ENCODE results near the gene MALRD1. TPM values are rescaled to one million over a fixed set of nuclear protein-coding genes. Genes with fewer than 3 reads are reported as not detected.
"Not testable (repeated sequence)": the region's sequence is repeated elsewhere in the genome, so short reads cannot be mapped to it uniquely, and the experiment has no call there.

Gene MALRD1
- total and polyA plus RNA-seq, 4 donors = 0.17 to 17.9 (median 4.1) TPM

- Histone ChIP-seq H3K9me3 (ENCODE audit: control insufficient read depth in 4 of 4, insufficient read depth in 3 of 4, low read length in 3 of 4) (no peaks in the 10 kb centered on the region), H3K4me3 (no peak overlapping the region), H3K27ac (ENCODE audit: low read depth in 1 of 2, low read length in 1 of 2) (no peak overlapping the region), H3K4me1 (ENCODE audit: control insufficient read depth in 5 of 5, insufficient read depth in 5 of 5, low read length in 5 of 5) (peaks cover 0 to 5% (median 0%) of the 10 kb centered on the region in 5 donors), H3K27me3 (ENCODE audit: control insufficient read depth in 3 of 3, insufficient read depth in 3 of 3, low read length in 2 of 3) (no peaks in the 10 kb centered on the region), H3K9ac (ENCODE audit: insufficient read depth in 1 of 2, low read length in 2 of 2) (no peak overlapping the region), H3K36me3 (ENCODE audit: control insufficient read depth in 4 of 4, insufficient read depth in 4 of 4, low read length in 4 of 4) (no peaks in the 10 kb centered on the region)
- TF ChIP-seq, protein P1, sequence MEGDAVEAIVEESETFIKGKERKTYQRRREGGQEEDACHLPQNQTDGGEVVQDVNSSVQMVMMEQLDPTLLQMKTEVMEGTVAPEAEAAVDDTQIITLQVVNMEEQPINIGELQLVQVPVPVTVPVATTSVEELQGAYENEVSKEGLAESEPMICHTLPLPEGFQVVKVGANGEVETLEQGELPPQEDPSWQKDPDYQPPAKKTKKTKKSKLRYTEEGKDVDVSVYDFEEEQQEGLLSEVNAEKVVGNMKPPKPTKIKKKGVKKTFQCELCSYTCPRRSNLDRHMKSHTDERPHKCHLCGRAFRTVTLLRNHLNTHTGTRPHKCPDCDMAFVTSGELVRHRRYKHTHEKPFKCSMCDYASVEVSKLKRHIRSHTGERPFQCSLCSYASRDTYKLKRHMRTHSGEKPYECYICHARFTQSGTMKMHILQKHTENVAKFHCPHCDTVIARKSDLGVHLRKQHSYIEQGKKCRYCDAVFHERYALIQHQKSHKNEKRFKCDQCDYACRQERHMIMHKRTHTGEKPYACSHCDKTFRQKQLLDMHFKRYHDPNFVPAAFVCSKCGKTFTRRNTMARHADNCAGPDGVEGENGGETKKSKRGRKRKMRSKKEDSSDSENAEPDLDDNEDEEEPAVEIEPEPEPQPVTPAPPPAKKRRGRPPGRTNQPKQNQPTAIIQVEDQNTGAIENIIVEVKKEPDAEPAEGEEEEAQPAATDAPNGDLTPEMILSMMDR (IDR thresholded peaks at IDR 0.05; ENCODE audit: control extremely low read depth, extremely low read depth) = no peak
- 77 to 78% methylated on average over 1 of the region's 1 CpG for WGBS, 2 donors
- ATAC-seq (ENCODE audit: insufficient read depth, low FRiP score) (no peak), DNase-seq (peak in 2 of 3 donors; percentile 53 to 74)
These were observed 450.7 kb downstream of the MALRD1 start for GRCh38 chr10:19499291-19499770.

DNA sequence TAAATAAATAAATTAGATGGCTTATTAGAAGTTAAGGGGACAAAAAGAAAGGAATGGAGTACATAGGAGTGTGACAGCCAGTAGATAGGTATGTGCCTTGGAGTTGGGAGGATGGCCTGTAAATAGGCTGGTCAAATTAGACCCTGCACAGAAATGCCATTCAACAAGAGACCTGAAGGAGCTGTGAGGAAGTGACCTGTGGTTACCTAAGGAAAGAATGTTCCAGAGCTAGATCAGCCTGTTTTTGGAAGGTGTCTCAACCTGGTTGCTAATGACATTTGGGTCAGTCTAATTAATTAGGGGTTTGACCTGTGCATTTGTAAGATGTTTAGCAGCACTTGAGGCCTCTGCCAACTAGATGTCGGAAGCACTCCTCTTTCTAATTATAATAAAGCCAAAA lies 452.4 kb downstream of the MALRD1 start:
- Histone ChIP-seq H3K9ac (ENCODE audit: insufficient read depth in 1 of 2, low read length in 2 of 2) (no peak overlapping the region), H3K9me3 (ENCODE audit: control insufficient read depth in 4 of 4, insufficient read depth in 3 of 4, low read length in 3 of 4) (no peaks in the 10 kb centered on the region), H3K4me3 (no peak overlapping the region), H3K27me3 (ENCODE audit: control insufficient read depth in 3 of 3, insufficient read depth in 3 of 3, low read length in 2 of 3) (no peaks in the 10 kb centered on the region), H3K27ac (ENCODE audit: low read depth in 1 of 2, low read length in 1 of 2) (no peak overlapping the region), H3K36me3 (ENCODE audit: control insufficient read depth in 4 of 4, insufficient read depth in 4 of 4, low read length in 4 of 4) (no peaks in the 10 kb centered on the region), H3K4me1 (ENCODE audit: control insufficient read depth in 5 of 5, insufficient read depth in 5 of 5, low read length in 5 of 5) (peaks cover 0 to 5% (median 0%) of the 10 kb centered on the region in 5 donors)
- ATAC-seq (ENCODE audit: insufficient read depth, low FRiP score) (no peak), DNase-seq (no peak)
- 71 to 74% methylated on average over 1 of the region's 1 CpG for WGBS, 2 donors
- TF ChIP-seq, protein P1 (IDR thresholded peaks at IDR 0.05; ENCODE audit: control extremely low read depth, extremely low read depth) = no peak

DNA sequence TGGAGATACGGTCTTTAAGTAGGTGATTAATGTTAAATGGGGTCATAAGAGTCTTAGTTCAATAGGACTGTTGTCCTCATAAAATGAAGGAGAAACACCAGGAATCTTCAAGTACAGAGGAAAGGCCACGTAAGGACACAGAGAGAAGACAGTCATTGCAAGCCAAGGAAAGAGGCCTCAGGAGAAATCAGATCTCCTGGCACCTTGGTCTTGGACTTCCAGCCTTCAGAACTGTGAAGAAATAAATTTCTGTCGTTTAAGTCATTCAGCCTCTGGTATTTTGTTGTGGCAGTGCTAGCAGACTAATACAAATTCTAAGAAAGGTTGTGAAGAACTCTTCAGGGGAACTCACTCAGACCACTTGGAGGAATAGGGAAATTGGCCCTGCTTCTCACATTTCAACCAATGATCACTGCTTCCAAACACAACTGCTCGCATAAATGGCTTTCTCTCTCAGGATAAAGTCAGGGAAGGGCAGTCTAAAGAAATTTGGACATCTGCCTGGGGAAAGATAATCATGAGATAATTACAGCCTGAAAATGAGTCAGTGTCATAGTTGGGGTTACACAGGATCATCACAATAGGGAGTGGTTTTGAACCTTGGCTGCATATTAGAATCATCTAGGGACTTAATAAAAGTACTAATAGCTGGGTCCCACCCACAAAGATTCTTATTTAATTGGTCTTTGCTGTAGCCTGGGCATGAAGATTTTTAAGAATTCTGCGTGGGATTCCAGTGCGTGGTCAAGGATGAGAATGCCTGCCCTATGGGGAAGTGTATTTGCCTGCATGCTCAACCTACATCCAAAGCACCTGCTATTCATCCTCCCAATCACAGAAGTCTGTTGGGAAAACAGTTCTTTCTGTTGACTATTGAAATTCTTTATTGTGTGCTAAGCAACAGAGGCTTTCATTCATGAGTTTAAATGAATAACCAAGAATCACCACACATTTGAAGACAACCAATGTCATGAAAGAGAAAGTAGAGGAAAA lies 457.0 kb downstream of the MALRD1 start:
- H3K9ac ChIP-seq (ENCODE audit: insufficient read depth in 1 of 2, low read length in 2 of 2) = no peak overlapping the region

DNA sequence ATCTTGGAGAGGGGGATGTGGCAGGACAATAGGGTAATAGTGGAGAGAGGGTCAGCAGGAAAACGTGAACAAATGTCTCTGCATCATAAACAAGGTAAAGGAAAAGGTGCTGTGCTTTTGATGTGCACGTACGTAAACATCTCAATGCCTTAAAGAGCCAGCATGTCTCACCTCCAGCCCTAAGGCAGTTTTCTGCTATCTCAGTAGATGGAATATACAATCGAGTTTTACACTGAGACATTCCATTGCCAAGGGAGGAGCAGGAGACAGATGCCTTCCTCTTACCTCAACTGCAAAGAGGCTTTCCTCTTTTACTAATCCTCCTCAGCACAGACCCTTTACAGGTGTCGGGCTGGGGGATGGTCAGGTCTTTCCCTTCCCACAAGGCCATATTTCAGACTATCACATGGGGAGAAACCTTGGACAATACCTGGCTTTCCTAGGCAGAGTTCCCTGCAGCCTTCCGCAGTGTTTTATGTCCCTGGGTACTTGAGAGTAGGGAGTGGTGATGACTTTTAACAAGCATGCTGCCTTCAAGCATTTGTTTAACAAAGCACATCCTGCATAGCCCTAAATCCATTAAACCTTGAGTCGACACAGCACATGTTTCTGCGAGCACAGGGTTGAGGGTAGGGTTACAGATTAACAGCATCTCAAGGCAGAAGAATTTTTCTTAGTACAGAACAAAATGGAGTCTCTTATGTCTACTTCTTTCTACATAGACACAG lies 461.6 kb downstream of the MALRD1 start:
- H3K9me3 ChIP-seq (ENCODE audit: control insufficient read depth in 4 of 4, insufficient read depth in 3 of 4, low read length in 3 of 4); H3K4me3 ChIP-seq; H3K27ac ChIP-seq (ENCODE audit: low read depth in 1 of 2, low read length in 1 of 2); H3K4me1 ChIP-seq (ENCODE audit: control insufficient read depth in 5 of 5, insufficient read depth in 5 of 5, low read length in 5 of 5); H3K9ac ChIP-seq (ENCODE audit: insufficient read depth in 1 of 2, low read length in 2 of 2); H3K36me3 ChIP-seq (ENCODE audit: control insufficient read depth in 4 of 4, insufficient read depth in 4 of 4, low read length in 4 of 4); H3K27me3 ChIP-seq (ENCODE audit: control insufficient read depth in 3 of 3, insufficient read depth in 3 of 3, low read length in 2 of 3); DNase-seq; ATAC-seq (ENCODE audit: insufficient read depth, low FRiP score): not testable (repeated sequence)
- 59 to 72% methylated on average over 8 of the region's 8 CpGs for WGBS, 2 donors

More for the DNA sequence above, 457.0 kb downstream of the MALRD1 start:
- no peaks in the 10 kb centered on the region for H3K9me3 ChIP-seq (ENCODE audit: control insufficient read depth in 4 of 4, insufficient read depth in 3 of 4, low read length in 3 of 4)
- ATAC-seq (ENCODE audit: insufficient read depth, low FRiP score) = no peak
- 82 to 95% methylated on average over 6 of the region's 6 CpGs for WGBS, 2 donors
- TF ChIP-seq, protein P1 (IDR thresholded peaks at IDR 0.05; ENCODE audit: control extremely low read depth, extremely low read depth) = no peak
- H3K4me3 ChIP-seq = no peak overlapping the region
- no peaks in the 10 kb centered on the region for H3K4me1 ChIP-seq (ENCODE audit: control insufficient read depth in 5 of 5, insufficient read depth in 5 of 5, low read length in 5 of 5)
- no peaks in the 10 kb centered on the region for H3K27me3 ChIP-seq (ENCODE audit: control insufficient read depth in 3 of 3, insufficient read depth in 3 of 3, low read length in 2 of 3)
- no peaks in the 10 kb centered on the region for H3K36me3 ChIP-seq (ENCODE audit: control insufficient read depth in 4 of 4, insufficient read depth in 4 of 4, low read length in 4 of 4)
- DNase-seq = no peak
- no peak overlapping the region for H3K27ac ChIP-seq (ENCODE audit: low read depth in 1 of 2, low read length in 1 of 2)
